Activated CD4-positive, alpha-beta T cell treated with anti-CD3 and anti-CD28 coated beads, Interleukin-2, amount 10 ng/mL, durations not matched to agents 7 days and 5 days (primary cell): Measurements from ENCODE around the gene TLDC2. TPM values are rescaled to one million over a fixed set of nuclear protein-coding genes. Genes with fewer than 3 reads are reported as not detected.
"Not testable (repeated sequence)": the region's sequence is repeated elsewhere in the genome, so short reads cannot be mapped to it uniquely, and the experiment has no call there.

Experiments used
- CTCF ChIA-PET: fragments of 350-600 bp; sonication (Branson Sonifier 250); formaldehyde crosslinking; loops from one replicate; lab custom pipeline; 2021; ENCODE audit warnings: antibody characterized with exemption; lab: Charles Lee
- POLR2A ChIA-PET: fragments of 350-600 bp; sonication (Branson Sonifier 250); formaldehyde crosslinking; loops from one replicate; lab custom pipeline; 2021; ENCODE audit warnings: antibody characterized with exemption; lab: Charles Lee
- DNase-seq: peaks from one replicate; pipeline ENCODE4 v3.0.0-alpha.2; 2020
- H3K27ac Mint-ChIP-seq: one replicate; pipeline ENCODE4 v1.8.0; 2021; ENCODE audit warnings: mild to moderate bottlenecking, moderate library complexity, mixed read lengths
- H3K27me3 Mint-ChIP-seq: one replicate; pipeline ENCODE4 v1.8.0; 2021; ENCODE audit warnings: mixed read lengths
- H3K36me3 Mint-ChIP-seq: one replicate; pipeline ENCODE4 v1.8.0; 2021; ENCODE audit warnings: low read depth, mixed read lengths
- H3K4me1 Mint-ChIP-seq: one replicate; pipeline ENCODE4 v1.8.0; 2021; ENCODE audit warnings: mixed read lengths
- H3K4me3 Mint-ChIP-seq: one replicate; pipeline ENCODE4 v1.8.0; 2021; ENCODE audit warnings: mild to moderate bottlenecking, moderate library complexity, mixed read lengths
- H3K9me3 Mint-ChIP-seq: one replicate; pipeline ENCODE4 v1.8.0; 2021; ENCODE audit warnings: mixed read lengths
- total RNA-seq, 2 experiments: library from RNA; stranded (reverse); gene quantifications; one replicate each; pipeline ENCODE4 v1.2.3, GENCODE V29; 2021

TLDC2 gene
- total RNA-seq, 2 experiments from 2014 or later: not detected

DNA sequence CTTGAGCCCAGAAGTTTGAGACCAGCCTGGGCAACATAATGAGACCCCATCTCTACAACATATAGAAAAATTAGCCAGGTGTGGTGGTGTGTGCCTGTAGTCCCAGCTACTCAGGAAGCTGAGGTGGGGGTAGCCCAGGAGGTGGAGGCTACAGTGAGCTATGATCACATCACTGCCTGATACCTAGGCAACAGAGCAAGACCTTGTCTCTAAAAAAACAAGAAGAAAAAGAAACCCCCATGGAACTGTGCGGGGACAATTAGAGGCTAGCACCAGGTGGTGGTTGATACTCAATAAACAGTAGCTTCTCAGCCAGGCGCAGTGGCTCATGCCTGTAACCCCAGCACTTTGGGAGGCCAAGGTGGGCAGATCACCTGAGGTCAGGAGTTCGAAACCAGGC is 37.6 kb upstream of the TLDC2 start:
- H3K9me3 Mint-ChIP-seq, H3K36me3 Mint-ChIP-seq, H3K27me3 Mint-ChIP-seq, H3K4me3 Mint-ChIP-seq: not testable (repeated sequence)
- ChIA-PET CTCF (interaction anchor here (0.9 to 4.2 kb wide), 4 partner anchors 9 to 40 kb away, joined by 3 to 29 read pairs (median 4); no protein-coding TSS in a partner anchor), POLR2A (interaction anchor here (0.6 kb wide), 1 partner anchor 768 kb away, joined by 3 read pairs; no protein-coding TSS in a partner anchor)
- Mint-ChIP-seq H3K4me1 (peaks cover 52% of the 10 kb centered on the region), H3K27ac (peak overlapping the region; percentile 31)
- peak; percentile 20 for DNase-seq

DNA sequence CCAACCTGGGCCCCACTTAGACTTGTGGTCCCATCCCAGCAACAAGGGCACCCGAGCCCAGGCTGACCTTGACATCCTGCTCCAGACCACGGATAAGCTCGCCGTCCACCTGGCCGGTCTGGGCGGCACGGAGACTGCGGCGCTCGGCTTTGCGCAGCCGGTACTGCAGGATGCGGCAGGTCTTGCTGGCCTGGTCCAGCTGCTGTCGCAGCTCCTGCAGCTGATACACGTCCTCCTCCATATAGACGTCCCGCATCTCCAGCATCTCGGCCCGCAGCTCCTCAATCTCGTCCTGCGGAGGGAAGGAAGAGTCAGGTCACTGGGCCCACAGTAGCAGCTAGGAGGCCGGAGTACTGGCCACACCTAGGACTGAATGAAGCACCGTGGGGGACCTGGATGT is 36.8 kb upstream of the TLDC2 start:
- Mint-ChIP-seq H3K36me3 (no peaks in the 10 kb centered on the region), H3K4me1 (peaks cover 55% of the 10 kb centered on the region), H3K27ac (peak overlapping the region; percentile 19), H3K27me3 (no peaks in the 10 kb centered on the region), H3K9me3 (no peaks in the 10 kb centered on the region), H3K4me3 (no peak overlapping the region)
- no peak for DNase-seq
- CTCF ChIA-PET: interaction anchor here (1.1 to 4.2 kb wide), 2 partner anchors 9 kb away, joined by 3 to 29 read pairs; no protein-coding TSS in a partner anchor
- POLR2A ChIA-PET: no interaction called here

DNA sequence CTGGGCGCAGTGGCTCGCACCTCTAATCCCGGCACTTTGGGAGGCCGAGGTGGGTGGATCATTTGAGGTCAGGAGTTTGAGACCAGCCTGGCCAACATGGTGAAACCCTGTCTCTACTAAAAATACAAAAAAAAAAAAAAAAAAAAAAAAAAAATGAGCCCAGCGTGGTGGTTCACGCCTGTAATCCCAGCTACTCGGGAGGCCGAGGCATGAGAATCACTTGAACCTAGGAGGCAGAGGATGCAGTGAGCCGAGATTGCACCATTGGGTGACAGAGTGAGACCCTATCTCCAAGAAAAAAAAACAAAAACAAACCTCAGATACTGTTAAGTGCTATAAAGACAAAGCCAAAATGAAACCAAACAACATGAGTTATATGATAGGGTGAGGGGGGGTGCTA is 34.9 kb upstream of the TLDC2 start:
- H3K27me3 Mint-ChIP-seq, H3K36me3 Mint-ChIP-seq, H3K9me3 Mint-ChIP-seq, H3K4me3 Mint-ChIP-seq, POLR2A ChIA-PET, DNase-seq: not testable (repeated sequence)
- CTCF ChIA-PET: interaction anchor here (0.6 to 1.4 kb wide), 4 partner anchors 13 to 544 kb away, joined by 3 to 4 read pairs (median 3); a partner anchor contains a TSS
- Mint-ChIP-seq H3K4me1 (peaks cover 38% of the 10 kb centered on the region), H3K27ac (peak overlapping the region; percentile 39)

DNA sequence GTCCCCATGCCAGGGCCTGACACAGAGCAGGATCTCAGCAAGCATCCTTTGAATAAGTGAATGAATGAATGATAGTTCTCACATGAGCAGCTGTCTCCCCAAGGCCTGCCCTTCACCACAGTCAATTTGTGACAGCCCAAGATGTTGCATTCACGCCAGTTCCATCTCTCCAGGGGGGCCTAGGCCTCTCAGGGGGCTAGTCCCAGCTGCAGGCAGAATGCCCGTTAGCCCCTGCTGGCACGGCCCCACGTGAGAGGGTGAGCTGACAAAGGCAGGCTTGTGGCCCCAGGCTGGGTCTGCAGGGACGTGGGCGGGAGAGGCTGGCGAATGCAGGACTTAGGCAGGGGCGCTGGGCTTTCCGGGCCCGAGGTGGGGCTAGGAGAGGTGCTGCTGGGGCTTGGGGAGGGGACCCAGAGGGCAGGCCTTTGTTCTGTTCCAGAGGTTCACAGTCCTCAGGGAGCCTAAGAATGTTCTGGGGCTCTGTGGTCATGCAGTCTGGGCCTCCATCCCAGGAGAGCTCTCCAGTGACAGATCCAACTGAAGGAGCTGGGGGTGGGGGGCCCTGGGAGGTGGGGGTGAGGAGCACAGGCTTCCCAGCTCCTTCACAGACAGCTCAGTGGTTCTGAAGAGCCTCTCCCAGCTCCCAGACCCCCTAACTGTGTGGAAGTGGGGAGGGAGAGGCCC is 30.5 kb upstream of the TLDC2 start:
- Mint-ChIP-seq H3K36me3 (no peaks in the 10 kb centered on the region), H3K4me3 (no peak overlapping the region), H3K4me1 (peaks cover 24% of the 10 kb centered on the region), H3K27ac (no peak overlapping the region), H3K27me3 (peaks cover 4% of the 10 kb centered on the region), H3K9me3 (no peaks in the 10 kb centered on the region)
- ChIA-PET POLR2A (no interaction called here), CTCF (interaction anchor here (1.1 to 4.4 kb wide), 3 partner anchors 8 to 37 kb away, joined by 3 to 29 read pairs (median 5); no protein-coding TSS in a partner anchor)
- no peak for DNase-seq

- H3K4me3 Mint-ChIP-seq: no peak overlapping the region
- H3K9me3 Mint-ChIP-seq: no peaks in the 10 kb centered on the region
- DNase-seq: no peak
- no peak overlapping the region for H3K27ac Mint-ChIP-seq
- ChIA-PET POLR2A (no interaction called here), CTCF (interaction anchor here (0.9 to 4.4 kb wide), 6 partner anchors 8 to 101 kb away, joined by 3 to 29 read pairs (median 4); no protein-coding TSS in a partner anchor)
- peaks cover 4% of the 10 kb centered on the region for H3K27me3 Mint-ChIP-seq
- H3K4me1 Mint-ChIP-seq: peaks cover 15% of the 10 kb centered on the region
- no peaks in the 10 kb centered on the region for H3K36me3 Mint-ChIP-seq
These were observed 28.8 kb upstream of the TLDC2 start for GRCh38 chr20:36847009-36847709.

- ChIA-PET CTCF (interaction anchor here (0.9 to 4.4 kb wide), 5 partner anchors 8 to 101 kb away, joined by 3 to 29 read pairs (median 3); no protein-coding TSS in a partner anchor), POLR2A (no interaction called here)
- no peak for DNase-seq
- Mint-ChIP-seq H3K36me3 (no peaks in the 10 kb centered on the region), H3K27me3 (peaks cover 4% of the 10 kb centered on the region), H3K4me1 (peaks cover 10% of the 10 kb centered on the region), H3K4me3 (no peak overlapping the region), H3K27ac (no peak overlapping the region), H3K9me3 (no peaks in the 10 kb centered on the region)
These were observed 28.3 kb upstream of the TLDC2 start for GRCh38 chr20:36847710-36848040.

DNA sequence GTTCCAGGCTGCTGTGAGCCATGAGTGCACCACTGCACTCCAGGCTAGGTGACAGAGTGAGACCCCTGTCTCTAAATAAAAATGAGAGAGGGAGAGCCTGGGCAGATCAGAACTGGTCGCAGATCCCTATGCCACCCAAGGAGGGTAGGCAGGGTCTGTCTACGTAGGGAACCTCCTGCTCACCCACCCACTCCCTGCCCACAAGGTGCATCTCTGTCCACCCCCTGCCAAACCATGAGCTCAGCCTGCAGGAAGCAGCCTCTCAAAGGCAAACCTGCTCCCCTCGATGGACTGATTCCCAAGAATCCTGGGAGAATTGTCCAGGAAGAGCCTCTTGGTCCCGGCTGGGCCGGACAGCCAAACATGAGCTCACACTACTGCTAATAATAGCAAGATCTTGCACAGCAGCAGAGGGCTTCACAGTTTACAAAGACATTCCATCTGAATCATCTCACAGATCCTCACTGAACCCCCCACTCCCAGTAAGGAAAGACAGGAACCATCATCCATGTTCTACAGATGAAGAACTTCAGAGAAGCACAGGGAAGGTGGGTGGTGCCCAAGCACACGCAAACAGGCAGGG is 27.8 kb upstream of the TLDC2 start:
- no peak for DNase-seq
- CTCF ChIA-PET: interaction anchor here (1.0 to 4.4 kb wide), 4 partner anchors 7 to 25 kb away, joined by 3 to 29 read pairs (median 4); no protein-coding TSS in a partner anchor
- Mint-ChIP-seq H3K9me3 (no peaks in the 10 kb centered on the region), H3K27ac (no peak overlapping the region), H3K27me3 (peaks cover 4% of the 10 kb centered on the region), H3K4me3 (no peak overlapping the region), H3K36me3 (no peaks in the 10 kb centered on the region), H3K4me1 (peaks cover 6% of the 10 kb centered on the region)
- POLR2A ChIA-PET: no interaction called here

DNA sequence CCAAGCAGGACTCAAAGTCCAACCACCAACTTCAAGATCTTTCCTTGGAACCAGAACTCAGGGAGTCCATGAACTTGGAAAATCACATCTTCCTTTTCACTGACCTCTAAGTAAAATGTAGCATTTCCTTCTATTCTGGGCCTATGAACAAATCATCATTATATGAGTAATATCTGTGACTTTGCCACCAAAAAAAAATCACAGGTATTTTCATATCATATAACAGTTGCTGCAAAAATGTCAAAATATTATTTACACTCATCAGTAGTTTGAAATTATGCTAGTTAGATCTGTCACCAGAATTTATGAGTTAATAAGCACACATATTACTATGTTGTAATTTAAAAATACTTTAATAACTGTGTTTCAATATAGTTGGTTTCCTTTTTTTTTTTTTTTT is 27.3 kb upstream of the TLDC2 start:
- Mint-ChIP-seq H3K36me3 (no peaks in the 10 kb centered on the region), H3K4me1 (peaks cover 1% of the 10 kb centered on the region), H3K27me3 (peaks cover 4% of the 10 kb centered on the region), H3K9me3 (no peaks in the 10 kb centered on the region), H3K4me3 (no peak overlapping the region), H3K27ac (no peak overlapping the region)
- CTCF ChIA-PET: interaction anchor here (1.0 to 4.4 kb wide), 2 partner anchors 11 to 16 kb away, joined by 3 to 29 read pairs; no protein-coding TSS in a partner anchor
- no peak for DNase-seq
- POLR2A ChIA-PET: no interaction called here

DNA sequence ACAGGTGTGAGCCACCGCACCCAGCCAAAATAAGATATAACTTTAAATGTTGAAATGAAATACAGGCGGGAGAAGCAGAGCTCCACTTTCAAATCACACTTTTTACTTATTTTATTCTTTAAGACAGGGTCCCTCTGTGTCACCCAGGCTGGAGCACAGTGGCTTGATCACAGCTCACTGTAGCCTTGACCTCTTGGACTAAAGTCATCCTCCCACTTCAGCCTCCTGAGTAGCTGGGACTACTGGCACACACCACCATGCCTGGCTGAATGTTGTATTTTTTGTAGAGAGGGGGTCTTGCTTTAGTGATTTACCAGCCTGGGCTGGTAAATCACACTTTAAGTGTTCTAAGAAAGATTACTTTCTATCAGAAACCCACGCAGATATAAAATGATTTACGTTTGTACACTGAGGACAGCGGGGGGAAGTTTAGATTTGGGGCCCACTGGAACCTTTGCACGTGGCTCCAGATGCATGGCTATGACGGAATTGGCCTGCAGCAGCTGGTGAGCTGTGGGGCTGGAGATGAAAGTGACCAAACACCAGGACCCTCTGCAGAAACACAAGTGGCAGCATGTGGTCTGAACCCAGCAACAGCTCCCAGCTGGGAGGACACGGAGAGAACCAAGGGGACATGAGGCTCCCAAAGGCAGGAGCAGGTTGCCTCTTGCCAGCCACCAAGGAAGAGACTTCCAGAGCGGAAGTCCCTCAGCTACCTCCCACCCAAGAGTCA is 26.4 kb upstream of the TLDC2 start:
- Mint-ChIP-seq H3K9me3 (no peaks in the 10 kb centered on the region), H3K4me3 (no peak overlapping the region), H3K4me1 (no peaks in the 10 kb centered on the region), H3K36me3 (no peaks in the 10 kb centered on the region), H3K27ac (no peak overlapping the region), H3K27me3 (peaks cover 4% of the 10 kb centered on the region)
- CTCF ChIA-PET: interaction anchor here (1.0 to 4.4 kb wide), 3 partner anchors 12 to 17 kb away, joined by 3 to 29 read pairs (median 3); no protein-coding TSS in a partner anchor
- DNase-seq: no peak
- POLR2A ChIA-PET: no interaction called here

DNA sequence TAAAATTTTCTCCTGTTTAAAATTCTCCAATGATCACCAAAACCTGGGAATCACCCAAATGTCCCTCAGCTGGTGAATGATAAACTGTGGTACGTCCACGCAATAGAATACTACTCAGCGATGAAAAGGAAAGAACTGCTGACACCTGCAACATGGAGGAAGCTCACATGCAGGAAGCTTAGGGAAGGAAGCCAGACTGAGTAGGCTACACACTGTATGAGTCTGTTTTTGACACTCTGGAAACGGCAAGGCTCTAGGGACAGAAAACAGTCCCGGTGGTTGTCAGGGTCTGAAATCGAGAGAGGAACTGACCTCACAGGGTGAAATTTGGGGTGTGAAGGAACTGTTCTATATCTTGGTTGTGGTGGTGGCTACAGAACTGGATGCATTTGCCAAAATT is 25.2 kb upstream of the TLDC2 start:
- Mint-ChIP-seq H3K9me3 (no peaks in the 10 kb centered on the region), H3K27me3 (peaks cover 4% of the 10 kb centered on the region), H3K36me3 (no peaks in the 10 kb centered on the region), H3K4me1 (peaks cover 4% of the 10 kb centered on the region), H3K27ac (no peak overlapping the region), H3K4me3 (no peak overlapping the region)
- ChIA-PET POLR2A (no interaction called here), CTCF (no interaction called here)
- no peak for DNase-seq

GRCh38 chr20:36851490-36851889 is 24.4 kb upstream of the TLDC2 start:
- ChIA-PET CTCF (no interaction called here), POLR2A (no interaction called here)
- H3K36me3 Mint-ChIP-seq: no peaks in the 10 kb centered on the region
- no peak overlapping the region for H3K27ac Mint-ChIP-seq
- H3K4me3 Mint-ChIP-seq: no peak overlapping the region
- no peaks in the 10 kb centered on the region for H3K9me3 Mint-ChIP-seq
- DNase-seq: no peak
- H3K4me1 Mint-ChIP-seq: peaks cover 11% of the 10 kb centered on the region
- H3K27me3 Mint-ChIP-seq: peaks cover 4% of the 10 kb centered on the region

DNA sequence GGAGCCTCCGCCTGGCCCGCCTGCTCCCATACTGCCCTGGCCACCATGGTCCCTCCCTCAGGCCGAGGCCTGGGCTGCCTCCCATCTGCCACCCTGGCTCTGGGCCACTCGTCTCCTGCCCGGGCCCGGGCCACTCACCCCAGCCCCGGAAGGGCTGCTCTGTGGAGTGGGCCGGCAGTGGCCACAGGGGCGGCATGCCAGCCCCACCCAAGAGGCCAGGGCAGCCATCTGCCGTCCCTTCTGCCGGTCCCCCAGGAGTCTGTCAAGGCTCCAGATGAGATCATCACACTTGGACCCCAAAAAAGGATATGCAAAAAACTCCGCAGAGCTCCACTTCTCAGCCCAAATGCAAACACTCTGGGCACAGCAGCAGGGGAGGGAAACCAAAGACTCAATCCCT is 23.8 kb upstream of the TLDC2 start:
- H3K27ac Mint-ChIP-seq: no peak overlapping the region
- H3K4me3 Mint-ChIP-seq: no peak overlapping the region
- peaks cover 18% of the 10 kb centered on the region for H3K4me1 Mint-ChIP-seq
- POLR2A ChIA-PET: no interaction called here
- DNase-seq: no peak
- no peaks in the 10 kb centered on the region for H3K9me3 Mint-ChIP-seq
- CTCF ChIA-PET: interaction anchor here (0.6 kb wide), 1 partner anchor 35 kb away, joined by 5 read pairs; no protein-coding TSS in a partner anchor
- peaks cover 3% of the 10 kb centered on the region for H3K27me3 Mint-ChIP-seq
- no peaks in the 10 kb centered on the region for H3K36me3 Mint-ChIP-seq
